BE2C (cell line): ENCODE results near the gene MSRB3.

Experiments used
- DNase-seq: peaks from one replicate; pipeline ENCODE4 v3.0.0-alpha.2; 2020
- H3K27me3 ChIP-seq: fragments of 250-450 bp; sonication (Bioruptor Pico); 2 replicates; pipeline ENCODE4 v1.5.1; 2020; ENCODE audit warnings: mild to moderate bottlenecking
- H3K36me3 ChIP-seq: fragments of 250-450 bp; sonication (Bioruptor Pico); 2 replicates; pipeline ENCODE4 v1.5.1; 2020; ENCODE audit warnings: mild to moderate bottlenecking
- H3K4me1 ChIP-seq: fragments of 250-450 bp; sonication (Bioruptor Pico); 2 replicates; pipeline ENCODE4 v1.5.1; 2020
- H3K4me3 ChIP-seq: 2 replicates; pipeline ENCODE4 v1.5.1; 2011; ENCODE audit warnings: low read depth, low read length
- H3K9me3 ChIP-seq: fragments of 250-450 bp; sonication (Bioruptor Pico); 2 replicates; pipeline ENCODE4 v1.5.1; 2020
- CTCF ChIP-seq: IDR thresholded peaks from 2 replicates; pipeline ENCODE4 v1.5.1; 2012; ENCODE audit warnings: mild to moderate bottlenecking, low read depth, low read length

MSRB3 gene

GRCh38 chr12:65329721-65330120, 51.2 kb downstream of the MSRB3 start:
- DNase-seq = no peak
- no peaks in the 10 kb centered on the region for H3K9me3 ChIP-seq
- TF ChIP-seq CTCF = no peak
- H3K36me3 ChIP-seq = no peaks in the 10 kb centered on the region
- peaks cover 17% of the 10 kb centered on the region for H3K27me3 ChIP-seq
- no peaks in the 10 kb centered on the region for H3K4me1 ChIP-seq
- H3K4me3 ChIP-seq = no peak overlapping the region

- peaks cover 18% of the 10 kb centered on the region for H3K27me3 ChIP-seq
- no peak for TF ChIP-seq CTCF
- no peak for DNase-seq
- H3K4me3 ChIP-seq = no peak overlapping the region
- no peaks in the 10 kb centered on the region for H3K4me1 ChIP-seq
- H3K9me3 ChIP-seq = no peaks in the 10 kb centered on the region
- H3K36me3 ChIP-seq = no peaks in the 10 kb centered on the region
These were observed 51.8 kb downstream of the MSRB3 start for GRCh38 chr12:65330331-65330730.

- no peaks in the 10 kb centered on the region for H3K36me3 ChIP-seq
- H3K4me1 ChIP-seq = no peaks in the 10 kb centered on the region
- no peaks in the 10 kb centered on the region for H3K9me3 ChIP-seq
- no peak for TF ChIP-seq CTCF
- no peak for DNase-seq
- peaks cover 28% of the 10 kb centered on the region for H3K27me3 ChIP-seq
- no peak overlapping the region for H3K4me3 ChIP-seq
These were observed 53.0 kb downstream of the MSRB3 start for GRCh38 chr12:65331456-65331855.

GRCh38 chr12:65333649-65334048, 55.2 kb downstream of the MSRB3 start:
- Histone ChIP-seq H3K27me3 (peaks cover 32% of the 10 kb centered on the region), H3K9me3 (no peaks in the 10 kb centered on the region), H3K4me1 (no peaks in the 10 kb centered on the region), H3K4me3 (no peak overlapping the region), H3K36me3 (no peaks in the 10 kb centered on the region)
- no peak for TF ChIP-seq CTCF
- no peak for DNase-seq

GRCh38 chr12:65334521-65334920, 56.0 kb downstream of the MSRB3 start:
- TF ChIP-seq CTCF = no peak
- Histone ChIP-seq H3K36me3 (no peaks in the 10 kb centered on the region), H3K4me1 (no peaks in the 10 kb centered on the region), H3K4me3 (no peak overlapping the region), H3K27me3 (peaks cover 32% of the 10 kb centered on the region), H3K9me3 (no peaks in the 10 kb centered on the region)
- DNase-seq = no peak

GRCh38 chr12:65335021-65335714, 56.7 kb downstream of the MSRB3 start:
- Histone ChIP-seq H3K4me3 (no peak overlapping the region), H3K27me3 (peaks cover 28% of the 10 kb centered on the region), H3K36me3 (no peaks in the 10 kb centered on the region), H3K9me3 (no peaks in the 10 kb centered on the region), H3K4me1 (no peaks in the 10 kb centered on the region)
- no peak for TF ChIP-seq CTCF
- no peak for DNase-seq
